OCI-LY1 (cell line): ENCODE measurements around the gene ELOVL1.

ENCODE experiments used
- H2AFZ ChIP-seq: fragments of 200-600 bp; sonication (generic), shearing (Covaris generic); 2 replicates; pipeline ENCODE4 v1.6.0; 2014; ENCODE audit warnings: antibody characterized with exemption, mild to moderate bottlenecking, low read length
- H3F3A ChIP-seq: fragments of 200-600 bp; sonication (generic), shearing (Covaris generic); 2 replicates; pipeline ENCODE4 v1.6.0; 2014; ENCODE audit warnings: mild to moderate bottlenecking, antibody characterized with exemption, low read length, moderate library complexity; ENCODE audit not compliant: insufficient read depth
- H3K27ac ChIP-seq: fragments of 200-600 bp; sonication (generic); 2 replicates; pipeline ENCODE4 v1.5.1; 2014; ENCODE audit warnings: low read length, mixed run types, mild to moderate bottlenecking, low read depth; ENCODE audit not compliant: poor library complexity, severe bottlenecking
- H3K27me3 ChIP-seq: fragments of 200-600 bp; sonication (generic); 2 replicates; pipeline ENCODE4 v1.6.0; 2014; ENCODE audit warnings: antibody characterized with exemption, mild to moderate bottlenecking, low read length, moderate library complexity; ENCODE audit not compliant: insufficient read depth
- H3K36me3 ChIP-seq: fragments of 200-600 bp; sonication (generic); 2 replicates; pipeline ENCODE4 v1.6.1; 2014; ENCODE audit warnings: mild to moderate bottlenecking, antibody characterized with exemption, low read length, moderate library complexity, mixed read lengths; ENCODE audit not compliant: insufficient read depth
- H3K4me1 ChIP-seq: fragments of 200-600 bp; sonication (generic); 2 replicates; pipeline ENCODE4 v1.5.1; 2014; ENCODE audit warnings: mild to moderate bottlenecking, low read length, moderate library complexity; ENCODE audit not compliant: insufficient read depth, severe bottlenecking
- H3K4me2 ChIP-seq: fragments of 200-600 bp; sonication (generic), shearing (Covaris generic); 2 replicates; pipeline ENCODE4 v1.6.1; 2014; ENCODE audit warnings: low read length
- H3K4me3 ChIP-seq: fragments of 200-600 bp; sonication (generic); 2 replicates; pipeline ENCODE4 v1.5.1; 2014; ENCODE audit warnings: low read length, low read depth, mild to moderate bottlenecking, mixed read lengths; ENCODE audit not compliant: poor library complexity, severe bottlenecking
- H3K79me2 ChIP-seq: fragments of 200-600 bp; shearing (Covaris generic); 2 replicates; pipeline ENCODE4 v1.6.1; 2016; ENCODE audit warnings: mixed run types, low read length, mixed read lengths; ENCODE audit not compliant: insufficient read depth
- H3K9ac ChIP-seq: fragments of 200-600 bp; sonication (generic), shearing (Covaris generic); 2 replicates; pipeline ENCODE4 v1.6.1; 2014; ENCODE audit warnings: mild to moderate bottlenecking, low read length, mixed read lengths
- H3K9me2 ChIP-seq: fragments of 200-600 bp; sonication (generic), shearing (Covaris generic); 2 replicates; pipeline ENCODE4 v1.6.1; 2014; ENCODE audit warnings: low read depth, mild to moderate bottlenecking, low read length, mixed read lengths
- H3K9me3 ChIP-seq: fragments of 200-600 bp; shearing (Covaris generic); 2 replicates; pipeline ENCODE4 v1.6.1; 2014; ENCODE audit warnings: low read length, mixed read lengths
- H4K20me1 ChIP-seq: fragments of 200-600 bp; sonication (generic), shearing (Covaris generic); 2 replicates; pipeline ENCODE4 v1.6.0; 2016; ENCODE audit warnings: mild to moderate bottlenecking, low read length; ENCODE audit not compliant: insufficient read depth
- CTCF ChIP-seq: fragments of 200-600 bp; sonication (generic), shearing (Covaris generic); IDR thresholded peaks from 2 replicates; pipeline ENCODE4 v1.5.1; 2017; ENCODE audit warnings: mild to moderate bottlenecking, antibody characterized with exemption, low read length, moderate library complexity, mixed read lengths
- EZH2 ChIP-seq: fragments of 200-600 bp; sonication (generic), shearing (Covaris generic); IDR thresholded peaks from 2 replicates; pipeline ENCODE4 v1.8.0; 2017; ENCODE audit warnings: borderline replicate concordance, mixed run types, mild to moderate bottlenecking, antibody characterized with exemption, low read length, moderate library complexity, mixed read lengths

The ELOVL1 gene

GRCh38 chr1:43386676-43387075 is 18.9 kb upstream of the ELOVL1 start:
- H3K4me3 ChIP-seq, result no peak overlapping the region
- no peak overlapping the region for H2AFZ ChIP-seq
- H3F3A ChIP-seq, result no peaks in the 10 kb centered on the region
- no peaks in the 10 kb centered on the region for H3K9me2 ChIP-seq
- H3K9me3 ChIP-seq, result no peaks in the 10 kb centered on the region
- no peaks in the 10 kb centered on the region for H3K27me3 ChIP-seq
- no peaks in the 10 kb centered on the region for H4K20me1 ChIP-seq
- H3K9ac ChIP-seq, result no peak overlapping the region
- H3K79me2 ChIP-seq, result peaks cover 18% of the 10 kb centered on the region
- H3K36me3 ChIP-seq, result peaks cover 57% of the 10 kb centered on the region
- H3K4me1 ChIP-seq, result peaks cover 23% of the 10 kb centered on the region
- H3K27ac ChIP-seq, result no peak overlapping the region
- no peak for TF ChIP-seq CTCF
- no peak for TF ChIP-seq EZH2
- H3K4me2 ChIP-seq, result no peak overlapping the region

- Histone ChIP-seq H3K9me2 (no peaks in the 10 kb centered on the region), H3K79me2 (peaks cover 3% of the 10 kb centered on the region; the same call in 1 of the 2 replicates), H3K9me3 (no peaks in the 10 kb centered on the region), H3K4me3 (no peak overlapping the region), H4K20me1 (no peaks in the 10 kb centered on the region), H3F3A (no peaks in the 10 kb centered on the region), H3K4me1 (peaks cover 6% of the 10 kb centered on the region), H2AFZ (no peak overlapping the region), H3K27ac (no peak overlapping the region), H3K27me3 (no peaks in the 10 kb centered on the region), H3K9ac (no peak overlapping the region), H3K36me3 (peaks cover 65% of the 10 kb centered on the region), H3K4me2 (no peak overlapping the region)
- TF ChIP-seq EZH2 (no peak), CTCF (no peak)
Measured at GRCh38 chr1:43383449-43383848, 15.6 kb upstream of the ELOVL1 start.

GRCh38 chr1:43382027-43382779 is 14.4 kb upstream of the ELOVL1 start:
- Histone ChIP-seq H4K20me1 (no peaks in the 10 kb centered on the region), H3K36me3 (peaks cover 60% of the 10 kb centered on the region), H3K4me2 (no peak overlapping the region), H3K4me1 (no peaks in the 10 kb centered on the region), H3K27ac (no peak overlapping the region), H3K9me3 (no peaks in the 10 kb centered on the region), H3K27me3 (no peaks in the 10 kb centered on the region), H3K9ac (no peak overlapping the region), H2AFZ (no peak overlapping the region), H3K4me3 (no peak overlapping the region), H3K79me2 (no peaks in the 10 kb centered on the region), H3F3A (no peaks in the 10 kb centered on the region), H3K9me2 (no peaks in the 10 kb centered on the region)
- TF ChIP-seq CTCF (no peak), EZH2 (no peak)
